ENCODE data around the gene SYT9.

DNA sequence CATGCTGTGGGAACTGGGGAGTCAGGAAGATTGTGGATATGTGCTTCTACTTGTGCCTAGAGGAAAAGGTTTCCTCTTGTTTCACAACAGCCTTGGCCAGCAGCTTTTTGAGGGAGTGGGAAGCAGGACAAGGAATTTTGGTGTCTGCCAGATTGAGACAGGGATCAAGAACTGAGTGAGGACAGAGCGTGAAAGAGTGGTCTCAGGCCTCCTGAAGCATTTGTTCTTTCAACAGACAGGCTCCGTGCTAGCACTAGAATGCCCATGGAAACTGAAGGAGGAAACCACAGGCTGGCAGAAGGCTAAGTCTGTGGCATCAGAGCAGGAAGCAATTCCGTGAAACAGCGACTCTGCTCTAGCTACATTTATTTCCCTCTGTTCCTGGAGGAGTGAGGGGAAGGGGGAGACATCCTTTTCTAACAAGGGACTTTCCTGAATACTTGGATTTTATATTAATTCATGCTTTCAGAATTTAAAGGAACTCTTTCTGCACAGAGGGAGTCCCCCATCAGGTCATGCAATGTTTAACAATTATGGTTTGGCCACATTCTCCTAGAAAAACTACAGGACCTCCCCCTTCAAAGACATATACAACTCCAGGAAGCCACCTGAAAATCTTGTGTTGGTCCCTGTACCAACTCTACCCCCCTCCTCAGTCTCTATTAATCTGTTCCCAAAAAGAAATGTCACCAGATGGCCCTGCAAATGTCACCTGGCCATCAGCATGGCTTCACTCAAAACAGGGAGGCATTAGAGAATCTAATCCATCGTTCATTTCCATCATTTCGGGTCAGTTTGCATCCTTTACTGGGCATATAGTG lies 96.1 kb downstream of the SYT9 start:
- TF ChIP-seq EZH2 (IDR thresholded peaks at IDR 0.05) (no peak), POLR2AphosphoS5 (IDR thresholded peaks at IDR 0.05; ENCODE audit: borderline replicate concordance, low read depth, low read length) (no peak)
